Pancreas (tissue), 10 donors: ENCODE data around the gene OPN3. TPM values are rescaled to one million over a fixed set of nuclear protein-coding genes. Genes with fewer than 3 reads are reported as not detected.

ENCODE experiments used
- ATAC-seq, 4 donors: fragments of 200-7000 bp; cut with Tn5 transposase; one replicate each; pipeline versions ENCODE4 v1.8.0 to v1.9.1; 2020; ENCODE audit warnings: mild to moderate bottlenecking in 4 of 4, moderate library complexity in 4 of 4
- DNase-seq, 6 donors: peaks; one replicate each; pipeline ENCODE4 v3.0.0-alpha.2; 2020
- FAIRE-seq: peaks from 2 replicates; lab custom pipeline; 2012; peaks lifted over from hg19 to GRCh38; lab: Jason Lieb, UNC
- H3K27ac ChIP-seq, 4 donors: fragments of 200-600 bp; sonication (generic); 1 replicate in 3 of 4; 2 replicates in 1 of 4; pipeline versions ENCODE4 v1.5.0 to v1.8.0; 2020
- H3K27me3 ChIP-seq, 4 donors: fragments of 200-600 bp; one replicate each; pipeline ENCODE4 v1.8.0; 2021
- H3K36me3 ChIP-seq, 3 donors: fragments of 200-600 bp; sonication (generic) in 1 of 3; one replicate each; pipeline versions ENCODE4 v1.5.0 to v1.8.0; 2020 to 2021
- H3K4me1 ChIP-seq, 3 donors: fragments of 200-600 bp; one replicate each; pipeline ENCODE4 v1.8.0; 2021
- H3K4me3 ChIP-seq, 4 donors: fragments of 200-600 bp; sonication (generic) in 2 of 4; one replicate each; pipeline versions ENCODE4 v1.5.0 to v1.8.0; 2020 to 2021
- H3K9me3 ChIP-seq, 4 donors: fragments of 200-600 bp; one replicate each; pipeline ENCODE4 v1.8.0; 2021
- WGBS, 2 donors: extraction: QIAGEN DNeasy Blood & Tissue Kit; methylation state at CpG; one replicate each; pipeline ENCODE4 v1.1.7; 2013; 5-methylcytosine and 5-hydroxymethylcytosine counted together
- intact Hi-C, 3 donors: fragments of 100-400 bp; cut with DNase I; formaldehyde crosslinking; loops; one replicate each; pipeline versions ENCODE4 v1.11.1 to v1.14.2; 2022
- polyA plus RNA-seq, 2 donors: library from polyadenylated mRNA; stranded (reverse); fragments of 200-250 nt; gene quantifications; one replicate each; pipeline ENCODE4 v1.2.3, GENCODE V29; 2013
- total RNA-seq, 6 donors: library from RNA; stranded (reverse); fragmentation: NEBNext Ultra II Directional in 4 of 6; extraction: Animal tissue kit (Norgen Biotek cat#: 25700) in 4 of 6; gene quantifications; one replicate each; pipeline versions ENCODE4 v1.2.1 to v1.2.4, GENCODE V29; 2021 to 2023
- TF ChIP-seq, protein P1 (sequence below), 4 donors: fragments of 200-600 bp; sonication (generic) in 3 of 4; IDR thresholded peaks; one replicate each; pipeline versions ENCODE4 v1.5.0 to v1.8.0; 2021; ENCODE audit warnings: antibody characterized with exemption in 4 of 4
- donor health status: healthy with polysubstance abuse.
- donor health status: DM: no; HTN: no; CAD: no; lungs with moderate emphysema.
- donor health status: DM: no; HTN: no; CAD: no.
- donor health status: control.
- donor health status: control.
- donor health status: Bipolar disorder and iron deficiency.
- donor health status: DM: yes; HTN: yes; CAD: no.
- donor health status: DM: no; HTN: no; CAD: no.
- donor health status: DM: no; HTN: no; CAD: no.
- donor health status: DM: yes; HTN: yes; CAD: no.

The OPN3 gene
- total and polyA plus RNA-seq, 8 donors = 1.2 to 12.8 (median 3.1) TPM

- FAIRE-seq = no peak
- Histone ChIP-seq H3K4me1 (no peaks in the 10 kb centered on the region), H3K4me3 (no peak overlapping the region), H3K27ac (peak overlapping the region in 1 of 4 donors; percentile 11), H3K36me3 (no peaks in the 10 kb centered on the region), H3K9me3 (no peaks in the 10 kb centered on the region), H3K27me3 (no peaks in the 10 kb centered on the region)
- no peak for DNase-seq
- intact Hi-C loops = no loop called here
- peak in 2 of 4 donors; percentile 27 to 68 for ATAC-seq
- TF ChIP-seq, protein P1, sequence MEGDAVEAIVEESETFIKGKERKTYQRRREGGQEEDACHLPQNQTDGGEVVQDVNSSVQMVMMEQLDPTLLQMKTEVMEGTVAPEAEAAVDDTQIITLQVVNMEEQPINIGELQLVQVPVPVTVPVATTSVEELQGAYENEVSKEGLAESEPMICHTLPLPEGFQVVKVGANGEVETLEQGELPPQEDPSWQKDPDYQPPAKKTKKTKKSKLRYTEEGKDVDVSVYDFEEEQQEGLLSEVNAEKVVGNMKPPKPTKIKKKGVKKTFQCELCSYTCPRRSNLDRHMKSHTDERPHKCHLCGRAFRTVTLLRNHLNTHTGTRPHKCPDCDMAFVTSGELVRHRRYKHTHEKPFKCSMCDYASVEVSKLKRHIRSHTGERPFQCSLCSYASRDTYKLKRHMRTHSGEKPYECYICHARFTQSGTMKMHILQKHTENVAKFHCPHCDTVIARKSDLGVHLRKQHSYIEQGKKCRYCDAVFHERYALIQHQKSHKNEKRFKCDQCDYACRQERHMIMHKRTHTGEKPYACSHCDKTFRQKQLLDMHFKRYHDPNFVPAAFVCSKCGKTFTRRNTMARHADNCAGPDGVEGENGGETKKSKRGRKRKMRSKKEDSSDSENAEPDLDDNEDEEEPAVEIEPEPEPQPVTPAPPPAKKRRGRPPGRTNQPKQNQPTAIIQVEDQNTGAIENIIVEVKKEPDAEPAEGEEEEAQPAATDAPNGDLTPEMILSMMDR (IDR thresholded peaks at IDR 0.05) = no peak
Observed at GRCh38 chr1:241591317-241591716, 48.9 kb downstream of the OPN3 start.

- FAIRE-seq (no peak), ATAC-seq (no peak), DNase-seq (no peak)
- TF ChIP-seq, protein P1 (IDR thresholded peaks at IDR 0.05) = no peak
- no peaks in the 10 kb centered on the region for H3K27me3 ChIP-seq
- H3K4me3 ChIP-seq = no peak overlapping the region
- H3K36me3 ChIP-seq = no peaks in the 10 kb centered on the region
- no peaks in the 10 kb centered on the region for H3K4me1 ChIP-seq
- intact Hi-C loops = no loop called here
- H3K9me3 ChIP-seq = no peaks in the 10 kb centered on the region
- 42 to 47% methylated on average over 4 of the region's 4 CpGs for WGBS, 2 donors
- H3K27ac ChIP-seq = no peak overlapping the region
Observed at GRCh38 chr1:241590719-241591118, 49.5 kb downstream of the OPN3 start.

- no peak for FAIRE-seq
- Histone ChIP-seq H3K27me3 (no peaks in the 10 kb centered on the region), H3K27ac (no peak overlapping the region), H3K4me3 (no peak overlapping the region), H3K9me3 (no peaks in the 10 kb centered on the region), H3K4me1 (no peaks in the 10 kb centered on the region), H3K36me3 (no peaks in the 10 kb centered on the region)
- 66 to 71% methylated on average over 7 of the region's 7 CpGs for WGBS, 2 donors
- ATAC-seq = no peak
- no peak for DNase-seq
- TF ChIP-seq, protein P1 (IDR thresholded peaks at IDR 0.05) = no peak
- intact Hi-C loops = no loop called here
Observed at GRCh38 chr1:241589521-241589920, 50.6 kb downstream of the OPN3 start.

DNA sequence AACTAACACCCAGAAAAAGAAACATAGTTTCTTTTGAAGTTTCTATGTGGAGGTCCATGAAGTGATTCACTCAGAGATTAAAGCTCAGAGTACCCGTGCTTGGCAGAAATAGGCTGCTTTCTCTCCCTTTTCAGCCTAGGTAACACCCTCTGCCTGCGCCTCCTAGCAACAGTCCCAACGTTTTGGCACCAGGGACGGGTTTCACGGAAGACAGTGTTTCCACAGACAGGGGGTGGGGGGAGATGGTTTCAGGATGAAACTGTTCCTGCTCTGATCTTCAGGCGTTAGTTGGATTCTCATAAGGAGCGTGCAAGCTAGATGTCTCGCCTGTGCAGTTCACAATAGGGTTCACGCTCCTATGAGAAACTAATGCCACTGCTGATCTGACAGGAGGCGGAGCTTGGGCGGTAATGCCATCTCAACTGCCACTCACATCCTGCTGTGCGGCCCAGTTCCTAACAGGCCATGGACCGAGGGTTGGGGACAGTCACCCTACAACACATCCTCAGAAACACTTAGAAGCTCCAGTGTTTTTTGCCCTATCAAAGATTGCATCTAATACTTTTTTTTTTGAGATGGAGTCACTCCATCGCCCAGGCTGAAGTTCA is 53.2 kb downstream of the OPN3 start:
- 74 to 77% methylated on average over 14 of the region's 14 CpGs for WGBS, 2 donors
- intact Hi-C loops = no loop called here

GRCh38 chr1:241582921-241583321 is 57.2 kb downstream of the OPN3 start:
- no peaks in the 10 kb centered on the region for H3K4me1 ChIP-seq
- no peaks in the 10 kb centered on the region for H3K27me3 ChIP-seq
- 96 to 97% methylated on average over 1 of the region's 1 CpG for WGBS, 2 donors
- intact Hi-C loops = no loop called here
- no peak for DNase-seq
- no peak overlapping the region for H3K27ac ChIP-seq
- no peaks in the 10 kb centered on the region for H3K36me3 ChIP-seq
- no peak for FAIRE-seq
- TF ChIP-seq, protein P1 (IDR thresholded peaks at IDR 0.05) = no peak
- H3K9me3 ChIP-seq = no peaks in the 10 kb centered on the region
- no peak for ATAC-seq
- H3K4me3 ChIP-seq = no peak overlapping the region

More for the DNA sequence above, 53.2 kb downstream of the OPN3 start:
- H3K27me3 ChIP-seq = no peaks in the 10 kb centered on the region
- DNase-seq = no peak
- no peaks in the 10 kb centered on the region for H3K9me3 ChIP-seq
- no peaks in the 10 kb centered on the region for H3K4me1 ChIP-seq
- FAIRE-seq = no peak
- no peak overlapping the region for H3K4me3 ChIP-seq
- ATAC-seq = peak in 1 of 4 donors; percentile 30
- H3K27ac ChIP-seq = no peak overlapping the region
- TF ChIP-seq, protein P1 (IDR thresholded peaks at IDR 0.05) = no peak
- no peaks in the 10 kb centered on the region for H3K36me3 ChIP-seq
